Vagina (tissue), 2 donors: ENCODE data around the gene TBL3. TPM values are rescaled to one million over a fixed set of nuclear protein-coding genes. Genes with fewer than 3 reads are reported as not detected.

Experiments used
- DNase-seq, 2 donors: peaks; one replicate each; pipeline ENCODE4 v3.0.0-alpha.2; 2017; ENCODE audit errors: extremely low spot score in 2 of 2
- H3K27ac ChIP-seq: fragments of 200-600 bp; sonication (generic); one replicate; pipeline ENCODE4 v1.5.1; 2019
- H3K27me3 ChIP-seq: fragments of 200-600 bp; sonication (generic); one replicate; pipeline ENCODE4 v1.5.1; 2019
- H3K36me3 ChIP-seq, 2 donors: fragments of 200-600 bp; sonication (generic); one replicate each; pipeline ENCODE4 v1.5.1; 2017 to 2019
- H3K4me1 ChIP-seq: fragments of 200-600 bp; sonication (generic); one replicate; pipeline ENCODE4 v1.5.1; 2019
- H3K4me3 ChIP-seq, 2 donors: fragments of 200-600 bp; sonication (generic); 1 replicate in 1 of 2; 2 replicates in 1 of 2; pipeline ENCODE4 v1.5.1; 2016 to 2019
- H3K9me3 ChIP-seq: fragments of 200-600 bp; sonication (generic); one replicate; pipeline ENCODE4 v1.5.1; 2019
- POLR2A ChIP-seq, 2 donors: fragments of 450-650 bp; IDR thresholded peaks; one replicate each; pipeline ENCODE4 v1.6.1; 2017; ENCODE audit warnings: antibody characterized with exemption in 2 of 2, mild to moderate bottlenecking in 2 of 2, moderate library complexity in 2 of 2
- POLR2AphosphoS5 ChIP-seq, 2 donors: sonication (generic); formaldehyde crosslinking; IDR thresholded peaks; one replicate each; pipeline ENCODE4 v1.9.0; 2017; ENCODE audit warnings: antibody characterized with exemption in 2 of 2, mild to moderate bottlenecking in 2 of 2, low read depth in 1 of 2; ENCODE audit not compliant: insufficient read depth in 1 of 2
- intact Hi-C: fragments of 100-400 bp; cut with DNase I; formaldehyde crosslinking; loops from one replicate; pipeline ENCODE4 v1.15.1; 2023
- total RNA-seq: library from RNA; depleted of rRNA; stranded (reverse); fragments of >200 nt; gene quantifications from one replicate; pipeline ENCODE4 v1.2.3, GENCODE V29; 2016
- TF ChIP-seq, protein P1 (sequence below), 3 experiments: fragments of 450-650 bp in 2 of 3; fragments of 200-600 bp in 1 of 3; sonication (generic) in 1 of 3; IDR thresholded peaks; one replicate each; pipeline ENCODE4 v1.5.1; 2017 to 2019; ENCODE audit warnings: antibody characterized with exemption in 3 of 3, mild to moderate bottlenecking in 2 of 3, moderate library complexity in 2 of 3

The TBL3 gene
- total RNA-seq, 1 donor from 2014 or later = 44.2 TPM

DNA sequence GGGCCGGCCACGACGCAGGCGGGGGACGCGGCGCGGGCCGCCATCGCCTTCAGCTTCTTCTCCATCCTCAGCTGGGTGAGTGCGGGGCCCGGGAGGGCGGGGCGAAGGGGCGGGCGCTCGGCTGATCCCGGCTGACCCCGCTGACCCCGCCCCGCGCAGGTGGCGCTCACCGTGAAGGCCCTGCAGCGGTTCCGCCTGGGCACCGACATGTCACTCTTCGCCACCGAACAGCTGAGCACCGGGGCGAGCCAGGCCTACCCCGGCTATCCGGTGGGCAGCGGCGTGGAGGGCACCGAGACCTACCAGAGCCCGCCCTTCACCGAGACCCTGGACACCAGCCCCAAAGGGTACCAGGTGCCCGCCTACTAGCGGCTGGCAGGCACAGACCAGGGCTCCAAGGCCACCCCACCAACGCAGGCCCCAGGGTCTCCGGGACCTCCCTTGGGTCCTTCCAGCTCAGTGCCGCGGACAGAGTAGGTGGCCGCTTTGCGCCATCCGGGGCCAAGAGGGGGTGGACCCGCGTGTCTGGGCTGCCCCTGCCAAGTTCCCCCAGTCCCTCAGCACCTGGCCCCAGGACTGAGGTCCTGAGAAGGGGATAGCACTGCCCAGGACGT lies 21.0 kb downstream of the TBL3 start:
- no peaks in the 10 kb centered on the region for H3K9me3 ChIP-seq
- no peak overlapping the region for H3K27ac ChIP-seq
- peaks cover 9% of the 10 kb centered on the region for H3K27me3 ChIP-seq
- DNase-seq = no peak
- peak overlapping the region in 1 of 2 donors; percentile 29 for H3K4me3 ChIP-seq
- peaks cover 24% of the 10 kb centered on the region for H3K4me1 ChIP-seq
- peaks cover 0 to 2% of the 10 kb centered on the region in 2 donors for H3K36me3 ChIP-seq
- intact Hi-C loops = no loop called here
- no peak for TF ChIP-seq POLR2A (IDR thresholded peaks at IDR 0.05)
- TF ChIP-seq, protein P1, sequence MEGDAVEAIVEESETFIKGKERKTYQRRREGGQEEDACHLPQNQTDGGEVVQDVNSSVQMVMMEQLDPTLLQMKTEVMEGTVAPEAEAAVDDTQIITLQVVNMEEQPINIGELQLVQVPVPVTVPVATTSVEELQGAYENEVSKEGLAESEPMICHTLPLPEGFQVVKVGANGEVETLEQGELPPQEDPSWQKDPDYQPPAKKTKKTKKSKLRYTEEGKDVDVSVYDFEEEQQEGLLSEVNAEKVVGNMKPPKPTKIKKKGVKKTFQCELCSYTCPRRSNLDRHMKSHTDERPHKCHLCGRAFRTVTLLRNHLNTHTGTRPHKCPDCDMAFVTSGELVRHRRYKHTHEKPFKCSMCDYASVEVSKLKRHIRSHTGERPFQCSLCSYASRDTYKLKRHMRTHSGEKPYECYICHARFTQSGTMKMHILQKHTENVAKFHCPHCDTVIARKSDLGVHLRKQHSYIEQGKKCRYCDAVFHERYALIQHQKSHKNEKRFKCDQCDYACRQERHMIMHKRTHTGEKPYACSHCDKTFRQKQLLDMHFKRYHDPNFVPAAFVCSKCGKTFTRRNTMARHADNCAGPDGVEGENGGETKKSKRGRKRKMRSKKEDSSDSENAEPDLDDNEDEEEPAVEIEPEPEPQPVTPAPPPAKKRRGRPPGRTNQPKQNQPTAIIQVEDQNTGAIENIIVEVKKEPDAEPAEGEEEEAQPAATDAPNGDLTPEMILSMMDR (IDR thresholded peaks at IDR 0.05) = no peak
- no peak for TF ChIP-seq POLR2AphosphoS5 (IDR thresholded peaks at IDR 0.05; ENCODE audit: insufficient read depth in 1 of 2, low read depth in 1 of 2)

DNA sequence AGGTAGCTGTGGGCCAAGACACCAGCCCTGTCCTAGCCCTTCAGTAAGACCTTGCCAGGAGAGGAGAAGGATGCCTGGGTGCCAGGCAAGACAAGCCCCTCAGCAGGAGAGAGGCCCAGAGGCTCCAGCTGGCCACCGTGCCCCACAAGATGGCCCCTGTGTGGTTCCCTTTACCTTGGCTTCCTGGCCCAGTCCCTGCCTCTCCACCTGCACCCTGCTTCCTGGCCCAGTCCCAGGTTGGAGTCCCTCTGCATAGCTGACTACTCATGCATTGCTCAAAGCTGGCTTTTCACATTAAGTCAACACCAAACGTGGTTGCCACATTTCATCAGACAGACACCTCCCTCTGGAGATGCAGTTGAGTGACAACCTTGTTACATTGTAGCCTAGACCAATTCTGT lies 21.9 kb downstream of the TBL3 start:
- Histone ChIP-seq H3K27me3 (peaks cover 9% of the 10 kb centered on the region), H3K36me3 (peaks cover 0 to 12% of the 10 kb centered on the region in 2 donors), H3K4me3 (no peak overlapping the region), H3K27ac (no peak overlapping the region), H3K9me3 (no peaks in the 10 kb centered on the region), H3K4me1 (peaks cover 24% of the 10 kb centered on the region)
- no peak for DNase-seq
- intact Hi-C loops = no loop called here
- TF ChIP-seq, protein P1 (IDR thresholded peaks at IDR 0.05) = no peak
- no peak for TF ChIP-seq POLR2A (IDR thresholded peaks at IDR 0.05)
- no peak for TF ChIP-seq POLR2AphosphoS5 (IDR thresholded peaks at IDR 0.05; ENCODE audit: insufficient read depth in 1 of 2, low read depth in 1 of 2)

DNA sequence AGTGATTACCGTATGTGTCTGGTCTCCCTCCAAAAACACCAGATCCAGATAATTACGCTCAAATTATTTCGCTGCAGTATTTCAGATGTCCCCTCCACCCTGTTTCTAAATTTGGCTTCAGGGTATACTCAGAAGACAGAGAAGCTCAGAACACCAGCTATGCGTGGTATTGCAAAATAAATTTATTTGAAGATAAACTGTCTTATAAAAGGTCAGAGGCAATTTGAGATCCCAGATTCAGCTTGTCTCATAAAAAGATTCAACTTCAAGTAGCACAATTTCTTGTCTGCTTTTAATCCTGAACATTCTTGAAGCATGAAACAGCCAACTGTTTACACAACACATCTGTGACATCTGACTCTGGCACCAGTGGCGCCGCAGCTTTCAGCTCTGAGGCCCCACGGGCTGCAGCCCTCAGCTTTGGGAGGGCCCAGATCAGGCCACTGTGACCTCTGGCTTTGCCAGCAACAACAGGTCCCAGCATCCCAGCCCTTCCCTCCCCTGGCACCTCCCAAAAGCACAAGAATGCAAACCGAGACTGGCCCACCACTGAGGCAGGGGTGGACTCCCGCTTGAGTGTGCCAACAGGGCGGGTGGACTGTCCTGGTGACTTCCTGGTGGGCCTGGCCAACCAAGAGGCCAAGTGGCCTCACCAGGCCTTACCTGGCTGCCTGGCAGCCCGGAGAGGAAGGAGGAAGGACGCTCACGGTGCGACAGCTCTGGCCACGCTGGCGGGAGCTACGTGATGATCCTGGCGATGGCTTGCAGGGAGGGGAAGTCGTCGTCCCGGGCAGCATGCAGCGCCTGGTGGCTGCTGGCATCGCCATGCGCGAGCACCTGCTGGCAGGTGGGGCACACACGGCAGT lies 25.9 kb downstream of the TBL3 start:
- intact Hi-C loops = no loop called here
- Histone ChIP-seq H3K9me3 (no peaks in the 10 kb centered on the region), H3K4me1 (no peaks in the 10 kb centered on the region), H3K4me3 (no peak overlapping the region), H3K36me3 (peaks cover 0 to 50% of the 10 kb centered on the region in 2 donors), H3K27me3 (no peaks in the 10 kb centered on the region), H3K27ac (no peak overlapping the region)
- TF ChIP-seq POLR2AphosphoS5 (IDR thresholded peaks at IDR 0.05; ENCODE audit: insufficient read depth in 1 of 2, low read depth in 1 of 2) (peak in 1 of 2 donors; percentile 33), POLR2A (IDR thresholded peaks at IDR 0.05) (no peak)
- no peak for DNase-seq

- no peak for TF ChIP-seq POLR2AphosphoS5 (IDR thresholded peaks at IDR 0.05; ENCODE audit: insufficient read depth in 1 of 2, low read depth in 1 of 2)
- TF ChIP-seq POLR2A (IDR thresholded peaks at IDR 0.05) = no peak
- TF ChIP-seq, protein P1 (IDR thresholded peaks at IDR 0.05) = no peak
- intact Hi-C loops = no loop called here
- DNase-seq = no peak
- no peak overlapping the region for H3K4me3 ChIP-seq
- H3K36me3 ChIP-seq = peaks cover 0 to 56% of the 10 kb centered on the region in 2 donors
- no peak overlapping the region for H3K27ac ChIP-seq
- H3K4me1 ChIP-seq = peaks cover 1% of the 10 kb centered on the region
- no peaks in the 10 kb centered on the region for H3K27me3 ChIP-seq
- H3K9me3 ChIP-seq = no peaks in the 10 kb centered on the region
Observed at GRCh38 chr16:1998360-1998835, 26.5 kb downstream of the TBL3 start.

- H3K4me3 ChIP-seq = no peak overlapping the region
- H3K9me3 ChIP-seq = no peaks in the 10 kb centered on the region
- DNase-seq = no peak
- TF ChIP-seq POLR2AphosphoS5 (IDR thresholded peaks at IDR 0.05; ENCODE audit: insufficient read depth in 1 of 2, low read depth in 1 of 2) (no peak), POLR2A (IDR thresholded peaks at IDR 0.05) (no peak)
- TF ChIP-seq, protein P1 (IDR thresholded peaks at IDR 0.05) = no peak
- H3K36me3 ChIP-seq = peaks cover 0 to 56% of the 10 kb centered on the region in 2 donors
- peaks cover 9% of the 10 kb centered on the region for H3K4me1 ChIP-seq
- no peaks in the 10 kb centered on the region for H3K27me3 ChIP-seq
- intact Hi-C loops = no loop called here
- no peak overlapping the region for H3K27ac ChIP-seq
Observed at GRCh38 chr16:1998852-1999801, 27.3 kb downstream of the TBL3 start.
